ENCODE data around the gene ASPG. TPM values are rescaled to one million over a fixed set of nuclear protein-coding genes. Genes with fewer than 3 reads are reported as not detected.

Gene ASPG
- polyA plus RNA-seq, 1 donor (not counting 4 experiments of a cell fraction or from before 2014, with no cell fraction given) = 0.10 TPM

- H3K9me1 ChIP-seq (ENCODE audit: control insufficient read depth, extremely low read depth, insufficient read depth, low read length) = no peaks in the 10 kb centered on the region
- DNase-seq (ENCODE audit: low read depth, low spot score) = no peak
- dilution Hi-C loops (cut with MboI; ENCODE audit: extremely low pct_ligation_motif_present, low sequenced_read_pairs) = no loop called here
- no peak overlapping the region for H3K4me2 ChIP-seq (ENCODE audit: control insufficient read depth, extremely low read depth, insufficient read depth, low read depth, low read length)
- no peak overlapping the region for H3K9ac ChIP-seq (ENCODE audit: control insufficient read depth, extremely low read depth, insufficient read depth, low read length)
- H3K4me1 ChIP-seq (ENCODE audit: control insufficient read depth, extremely low read depth, insufficient read depth, low read length) = peaks cover 13% of the 10 kb centered on the region
- no peak overlapping the region for H3K27ac ChIP-seq (ENCODE audit: control insufficient read depth, insufficient read depth, low read length)
- H3K27me3 ChIP-seq (ENCODE audit: control insufficient read depth, extremely low read depth, insufficient read depth, low read length) = peaks cover 24% of the 10 kb centered on the region
- TF ChIP-seq EZH2 (IDR thresholded peaks at IDR 0.05; ENCODE audit: low read length) (no peak), CTCF (optimal IDR thresholded peaks at IDR 0.05 in 1 of 3, IDR thresholded peaks at IDR 0.05 in 1 of 3, conservative IDR thresholded peaks at IDR 0.05 in 1 of 3; ENCODE audit: extremely low read depth in 1 of 3, insufficient read depth in 2 of 3, low read length in 3 of 3) (no peak)
- H3K79me2 ChIP-seq (ENCODE audit: control insufficient read depth, insufficient read depth, low read length) = no peaks in the 10 kb centered on the region
- no peaks in the 10 kb centered on the region for H3K36me3 ChIP-seq (ENCODE audit: control insufficient read depth in 2 of 2, extremely low read depth in 1 of 2, insufficient read depth in 2 of 2, low read length in 2 of 2)
- H4K20me1 ChIP-seq (ENCODE audit: control insufficient read depth, extremely low read depth, insufficient read depth, low read length) = peaks cover 3% of the 10 kb centered on the region
- H3K4me3 ChIP-seq (ENCODE audit: control insufficient read depth in 2 of 3, extremely low read depth in 1 of 3, insufficient read depth in 2 of 3, low read depth in 1 of 3, low read length in 3 of 3) = no peak overlapping the region
- no peak for FAIRE-seq
- no peaks in the 10 kb centered on the region for H3K9me3 ChIP-seq (ENCODE audit: control insufficient read depth, low read depth, low read length)
- H2AFZ ChIP-seq (ENCODE audit: control insufficient read depth, low read length) = no peak overlapping the region
Measured at GRCh38 chr14:104114421-104115130, 29.1 kb downstream of the ASPG start.

DNA sequence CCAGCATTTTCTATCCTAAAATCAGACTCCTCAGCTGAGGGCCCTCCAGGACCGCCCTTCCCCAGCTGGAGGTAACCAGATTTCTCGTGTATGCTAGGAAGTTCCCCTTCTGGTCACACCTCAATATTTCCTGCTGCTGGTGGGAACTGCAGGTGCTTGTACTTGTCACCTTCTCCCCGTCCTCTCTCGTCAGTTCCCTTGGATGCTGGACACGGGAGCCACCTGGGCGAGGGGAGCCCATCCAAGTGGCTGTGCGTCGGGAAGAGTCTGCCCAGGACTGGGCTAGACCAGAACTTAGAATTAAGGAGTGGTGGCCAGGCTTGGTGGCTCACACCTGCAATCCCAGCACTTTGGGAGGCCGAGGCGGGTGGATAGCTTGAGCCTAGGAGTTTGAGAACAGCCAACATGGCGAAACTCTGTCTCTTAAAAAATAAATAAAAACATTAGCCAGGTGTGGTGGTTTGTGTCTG lies 29.7 kb downstream of the ASPG start:
- DNase-seq (ENCODE audit: low read depth, low spot score) = no peak
- TF ChIP-seq CTCF (optimal IDR thresholded peaks at IDR 0.05 in 1 of 3, IDR thresholded peaks at IDR 0.05 in 1 of 3, conservative IDR thresholded peaks at IDR 0.05 in 1 of 3; ENCODE audit: extremely low read depth in 1 of 3, insufficient read depth in 2 of 3, low read length in 3 of 3) (no peak), EZH2 (IDR thresholded peaks at IDR 0.05; ENCODE audit: low read length) (no peak)
- H4K20me1 ChIP-seq (ENCODE audit: control insufficient read depth, extremely low read depth, insufficient read depth, low read length) = peaks cover 3% of the 10 kb centered on the region
- no peaks in the 10 kb centered on the region for H3K9me1 ChIP-seq (ENCODE audit: control insufficient read depth, extremely low read depth, insufficient read depth, low read length)
- H3K4me2 ChIP-seq (ENCODE audit: control insufficient read depth, extremely low read depth, insufficient read depth, low read depth, low read length) = no peak overlapping the region
- H2AFZ ChIP-seq (ENCODE audit: control insufficient read depth, low read length) = no peak overlapping the region
- no peak overlapping the region for H3K4me3 ChIP-seq (ENCODE audit: control insufficient read depth in 2 of 3, extremely low read depth in 1 of 3, insufficient read depth in 2 of 3, low read depth in 1 of 3, low read length in 3 of 3)
- H3K9me3 ChIP-seq (ENCODE audit: control insufficient read depth, low read depth, low read length) = no peaks in the 10 kb centered on the region
- H3K27me3 ChIP-seq (ENCODE audit: control insufficient read depth, extremely low read depth, insufficient read depth, low read length) = peaks cover 29% of the 10 kb centered on the region
- H3K27ac ChIP-seq (ENCODE audit: control insufficient read depth, insufficient read depth, low read length) = no peak overlapping the region
- H3K79me2 ChIP-seq (ENCODE audit: control insufficient read depth, insufficient read depth, low read length) = no peaks in the 10 kb centered on the region
- no peaks in the 10 kb centered on the region for H3K36me3 ChIP-seq (ENCODE audit: control insufficient read depth in 2 of 2, extremely low read depth in 1 of 2, insufficient read depth in 2 of 2, low read length in 2 of 2)
- FAIRE-seq = no peak
- no peak overlapping the region for H3K9ac ChIP-seq (ENCODE audit: control insufficient read depth, extremely low read depth, insufficient read depth, low read length)
- dilution Hi-C loops (cut with MboI; ENCODE audit: extremely low pct_ligation_motif_present, low sequenced_read_pairs) = no loop called here
- peaks cover 13% of the 10 kb centered on the region for H3K4me1 ChIP-seq (ENCODE audit: control insufficient read depth, extremely low read depth, insufficient read depth, low read length)

Data from keratinocyte (primary cell).